K562 (cell line): ENCODE results near the gene RARRES1. TPM values are rescaled to one million over a fixed set of nuclear protein-coding genes. Genes with fewer than 3 reads are reported as not detected.

Source experiments
- ATAC-seq: fragments of 200-7000 bp; cut with Tn5 transposase; 3 replicates; pipeline ENCODE4 v1.9.1; 2020; ENCODE audit warnings: moderate library complexity
- BruUV-seq: library from RNA; stranded (reverse); fragments of 400-500 nt; replicated peaks from 2 replicates; lab custom pipeline; 2021; lab: Mats Ljungman, UMichigan
- CTCF ChIA-PET: fragments of 300-600 bp; formaldehyde crosslinking; extraction: SDS; loops from one replicate; lab custom pipeline; 2021; ENCODE audit warnings: low intra/inter-chr PET ratio; lab: Yijun Ruan, JAX
- POLR2A ChIA-PET: fragments of 300-600, 350-650 bp; sonication (Branson Sonifier 250); formaldehyde crosslinking; extraction: SDS; loops from one replicate; lab custom pipeline; 2021; ENCODE audit warnings: antibody characterized with exemption, inconsistent platforms; lab: Yijun Ruan, JAX
- DNase-seq, 4 experiments: peaks; one replicate each; pipeline versions ENCODE4 v3.0.0 to v3.0.0-alpha.2; 2011 to 2018; ENCODE audit warnings: low spot score in 3 of 4, mixed read lengths in 3 of 4; ENCODE audit errors: extremely low read depth in 1 of 4
- FAIRE-seq: peaks from 2 replicates; lab custom pipeline; 2011; peaks lifted over from hg19 to GRCh38; lab: Jason Lieb, UNC
- H2AFZ ChIP-seq: 2 replicates; pipeline ENCODE4 v1.6.0; 2011; ENCODE audit warnings: low read depth, low read length, control low read depth, inconsistent platforms
- H3K27ac ChIP-seq: fragments of 200-600 bp; 3 replicates; pipeline ENCODE4 v1.8.0; 2011; ENCODE audit warnings: low read depth, mild to moderate bottlenecking, control low read depth, inconsistent platforms, low read length, moderate library complexity, mixed read lengths; ENCODE audit errors: extremely low read depth
- H3K27me3 ChIP-seq, 2 experiments: fragments of 300-600 bp in 1 of 2; 2 replicates in 1 of 2; 3 replicates in 1 of 2; pipeline versions ENCODE4 v1.6.0 to v1.8.0; 2011; ENCODE audit warnings: inconsistent platforms in 2 of 2, low read length in 2 of 2, mild to moderate bottlenecking in 1 of 2, mixed read lengths in 1 of 2, moderate library complexity in 1 of 2; ENCODE audit not compliant: control insufficient read depth in 2 of 2, insufficient read depth in 2 of 2
- H3K36me3 ChIP-seq: fragments of 300-600 bp; 3 replicates; pipeline ENCODE4 v1.8.0; 2011; ENCODE audit warnings: mild to moderate bottlenecking, low read length, inconsistent platforms; ENCODE audit not compliant: control insufficient read depth, insufficient read depth
- H3K4me1 ChIP-seq, 2 experiments: fragments of 200-600 bp in 1 of 2; replicated peaks in 1 of 2; 2 replicates in 1 of 2; 3 replicates in 1 of 2; pipeline versions ENCODE4 v1.5.1 to v1.8.0; 2011; ENCODE audit warnings: inconsistent platforms in 2 of 2, low read length in 2 of 2, mild to moderate bottlenecking in 1 of 2, mixed read lengths in 1 of 2, moderate library complexity in 1 of 2; ENCODE audit not compliant: control insufficient read depth in 2 of 2, insufficient read depth in 2 of 2
- H3K4me2 ChIP-seq: 2 replicates; pipeline ENCODE4 v1.6.1; 2011; ENCODE audit warnings: low read length, control low read depth, inconsistent platforms, mixed read lengths; ENCODE audit not compliant: insufficient read depth
- H3K4me3 ChIP-seq: fragments of 200-600 bp; sonication (generic), shearing (Covaris generic); 2 replicates; pipeline ENCODE4 v1.5.1; 2016; ENCODE audit warnings: control low read depth, inconsistent platforms
- H3K79me2 ChIP-seq: fragments of 200-600 bp; 3 replicates; pipeline ENCODE4 v1.8.0; 2011; ENCODE audit warnings: low read length, inconsistent platforms; ENCODE audit not compliant: control insufficient read depth, insufficient read depth
- H3K9ac ChIP-seq, 2 experiments: 2 replicates each; pipeline versions ENCODE4 v1.6.0 to v1.6.1; 2011; ENCODE audit warnings: low read depth in 2 of 2, low read length in 2 of 2, control low read depth in 1 of 2, inconsistent platforms in 1 of 2, mild to moderate bottlenecking in 1 of 2, mixed read lengths in 1 of 2; ENCODE audit not compliant: insufficient read depth in 1 of 2
- H3K9me1 ChIP-seq: one replicate; pipeline ENCODE4 v1.6.0; 2011; ENCODE audit warnings: inconsistent platforms, mild to moderate bottlenecking, low read length, moderate library complexity; ENCODE audit not compliant: control insufficient read depth, insufficient read depth
- H3K9me3 ChIP-seq: replicated peaks from 2 replicates; pipeline ENCODE4 v1.5.1; 2011; ENCODE audit warnings: low read depth, low read length, inconsistent platforms; ENCODE audit not compliant: control insufficient read depth, insufficient read depth
- H4K20me1 ChIP-seq: replicated peaks from 2 replicates; pipeline ENCODE4 v1.6.1; 2011; ENCODE audit warnings: low read length, inconsistent platforms, mixed read lengths; ENCODE audit not compliant: control insufficient read depth, insufficient read depth
- NONO ChIP-seq, 2 experiments: fragments of 200-400 bp in 1 of 2; fragments of 450-650 bp in 1 of 2; formaldehyde crosslinking in 1 of 2; IDR thresholded peaks; 2 replicates each; pipeline ENCODE4 v1.6.1; 2017; ENCODE audit warnings: low read depth in 2 of 2, mild to moderate bottlenecking in 2 of 2, moderate library complexity in 2 of 2, low read length in 1 of 2
- STAT5A ChIP-seq: IDR thresholded peaks from 2 replicates; pipeline ENCODE4 v1.6.1; 2012; ENCODE audit warnings: low read length, inconsistent platforms, borderline replicate concordance
- ZNF592 ChIP-seq: fragments of 450-650 bp; IDR thresholded peaks from 2 replicates; pipeline ENCODE4 v1.6.1; 2017; ENCODE audit warnings: antibody characterized with exemption, mild to moderate bottlenecking
- ZSCAN32 ChIP-seq: fragments of 450-650 bp; formaldehyde crosslinking; IDR thresholded peaks from 2 replicates; pipeline ENCODE4 v1.4.0; 2020; ENCODE audit warnings: mild to moderate bottlenecking, moderate library complexity
- WGBS: fragments of 100-300 bp; shearing (Covaris generic); methylation state at CpG from one replicate; pipeline ENCODE4 v1.1.6; 2016; ENCODE audit warnings: low coverage, mixed read lengths; ENCODE audit not compliant: insufficient coverage; ENCODE audit errors: missing lambda C conversion rate; 5-methylcytosine and 5-hydroxymethylcytosine counted together
- in situ Hi-C: fragments of 300-500 bp; cut with MboI; formaldehyde crosslinking; loops from 4 replicates; pipeline ENCODE4 v1.15.0; 2018; ENCODE audit warnings: inconsistent platforms, mixed read lengths
- intact Hi-C: fragments of 100-400 bp; cut with micrococcal nuclease; formaldehyde crosslinking; loops from 2 replicates; pipeline ENCODE4 v1.14.2; 2022
- polyA plus RNA-seq, 8 experiments: library from polyadenylated mRNA; depleted of rRNA in 4 of 8; stranded (reverse) in 5 of 8; unstranded in 3 of 8; fragments of >200 nt; fragmentation: Nextera tagmentation in 2 of 8; fragmentation: Illumina TruSeq in 1 of 8; extraction: Ambion mirVana in 2 of 8; extraction: Trizol in 1 of 8; gene quantifications; 2 replicates each; pipeline versions ENCODE4 v1.2.1 to v1.2.3, GENCODE V29; 2011 to 2014; ENCODE audit warnings: inconsistent platforms in 1 of 8, missing spikeins in 1 of 8
- total RNA-seq, 7 experiments: library from RNA; depleted of rRNA in 6 of 7; stranded (reverse); fragments of >200 nt in 6 of 7; fragmentation: Illumina TruSeq in 2 of 7; extraction: Trizol in 2 of 7; gene quantifications; 2 replicates each; pipeline versions ENCODE4 v1.2.1 to v1.2.3, GENCODE V29; 2011 to 2021; ENCODE audit warnings: low replicate concordance in 1 of 7

Gene RARRES1
- total and polyA plus RNA-seq, 9 of the 15 experiments (the other 6 are each of a cell fraction or from before 2014, with no cell fraction given), result not detected

GRCh38 chr3:158780766-158781165, 48.5 kb upstream of the RARRES1 start:
- BruUV-seq, result no TSS peak
- Histone ChIP-seq H3K9me3 (no peaks in the 10 kb centered on the region; the same call in 1 of the 2 replicates), H3K4me1 (peaks cover 9 to 19% of the 10 kb centered on the region in 2 experiments; a peak in 4 of 5 replicates), H3K79me2 (no peaks in the 10 kb centered on the region), H3K4me2 (peak overlapping the region; percentile 5; the same call in 1 of the 2 replicates), H3K9ac (no peak overlapping the region), H3K9me1 (no peaks in the 10 kb centered on the region), H2AFZ (peak overlapping the region; percentile 44)
- in situ Hi-C loops, result loop anchor here (25.0 kb wide), 1 partner anchor 1168 kb away; no protein-coding TSS in a partner anchor
- FAIRE-seq, result no peak
- 0% methylated on average over 1 of the region's 1 CpG for WGBS
- CTCF ChIA-PET, result no interaction called here
- TF ChIP-seq ZNF592 (0 out of 2 replicates have a peak, but pooled peaks have one; percentile 23), ZSCAN32 (no peak), NONO (IDR thresholded peaks at IDR 0.05; ENCODE audit: low read depth in 2 of 2, low read length in 1 of 2) (no peak), STAT5A (0 out of 2 replicates have a peak, but pooled peaks have one; percentile 22)
- TF ChIP-seq, all 486 proteins: peak for 2
- intact Hi-C loops, result no loop called here
- peak overlapping the region; percentile 31; the same call in 2 of the 3 replicates for H3K27ac ChIP-seq
- H3K36me3 ChIP-seq, result no peaks in the 10 kb centered on the region; the same call in 1 of the 3 replicates
- ATAC-seq (no peak; the same call in 2 of the 3 replicates), DNase-seq (peak in 1 of 4 experiments; percentile 25)
- POLR2A ChIA-PET, result interaction anchor here (0.6 kb wide), 1 partner anchor 23 kb away, joined by 3 read pairs; no protein-coding TSS in a partner anchor
- no peak overlapping the region for H3K4me3 ChIP-seq
- no peaks in the 10 kb centered on the region for H4K20me1 ChIP-seq
- H3K27me3 ChIP-seq, result no peaks in the 10 kb centered on the region
